Lower lobe of right lung (tissue), 2 donors: ENCODE results near the gene OLFM1. TPM values are rescaled to one million over a fixed set of nuclear protein-coding genes. Genes with fewer than 3 reads are reported as not detected.

Experiments used
- ATAC-seq, 2 donors: fragments of 200-7000 bp; cut with Tn5 transposase; one replicate each; pipeline ENCODE4 v1.9.1; 2020 to 2022; ENCODE audit warnings: mild to moderate bottlenecking in 2 of 2, moderate library complexity in 2 of 2
- DNase-seq: peaks from one replicate; pipeline ENCODE4 v3.0.0-alpha.2; 2020
- H3K27ac ChIP-seq: fragments of 200-600 bp; one replicate; pipeline ENCODE4 v1.8.0; 2022
- H3K27me3 ChIP-seq: fragments of 200-600 bp; one replicate; pipeline ENCODE4 v1.8.0; 2022; ENCODE audit warnings: low read depth
- H3K36me3 ChIP-seq: fragments of 200-600 bp; one replicate; pipeline ENCODE4 v1.8.0; 2022; ENCODE audit warnings: mild to moderate bottlenecking
- H3K4me1 ChIP-seq: fragments of 200-600 bp; one replicate; pipeline ENCODE4 v1.8.0; 2022
- H3K4me3 ChIP-seq: fragments of 200-600 bp; one replicate; pipeline ENCODE4 v1.8.0; 2022; ENCODE audit warnings: mild to moderate bottlenecking
- H3K9me3 ChIP-seq: fragments of 200-600 bp; one replicate; pipeline ENCODE4 v1.8.0; 2022
- intact Hi-C: fragments of 100-400 bp; cut with DNase I; formaldehyde crosslinking; loops from one replicate; pipeline ENCODE4 v1.11.0; 2022
- total RNA-seq: library from RNA; stranded (reverse); fragmentation: NEBNext Ultra II Directional; extraction: Animal tissue kit (Norgen Biotek cat#: 25700); gene quantifications from one replicate; pipeline ENCODE4 v1.2.1, GENCODE V29; 2021
- TF ChIP-seq, protein P1 (sequence below): fragments of 200-600 bp; IDR thresholded peaks from one replicate; pipeline ENCODE4 v1.8.0; 2022; ENCODE audit warnings: antibody characterized with exemption, mild to moderate bottlenecking
- donor health status: DM: no; HTN: yes; CAD: no; lungs with severe emphysema.

The OLFM1 gene
- total RNA-seq, 1 donor from 2014 or later = 24.1 TPM

DNA sequence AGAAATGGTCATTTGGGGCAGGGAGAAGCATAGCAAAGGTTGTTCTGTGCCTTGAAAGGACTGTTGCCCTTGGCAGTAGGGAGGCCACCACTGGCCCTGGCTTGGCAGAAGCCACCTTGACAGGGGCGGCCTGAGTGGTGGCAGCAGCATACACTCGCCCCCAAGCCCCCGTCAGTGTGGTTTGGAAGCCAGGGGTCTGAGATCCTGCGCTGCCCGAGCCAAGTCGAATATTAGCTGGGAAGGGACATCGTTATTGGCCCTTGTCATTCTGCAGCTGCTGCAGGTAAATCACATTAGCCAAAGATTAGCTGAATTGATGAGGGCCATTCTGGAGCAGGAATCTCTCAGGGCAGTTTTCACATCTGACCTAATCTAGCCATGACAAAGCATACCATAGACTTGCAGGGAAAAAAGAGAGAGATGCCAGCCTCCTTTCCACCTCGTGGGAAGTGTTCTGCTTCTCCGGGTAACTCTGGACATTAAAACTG is 9.0 kb downstream of the OLFM1 start:
- H3K4me1 ChIP-seq = no peaks in the 10 kb centered on the region
- intact Hi-C loops = no loop called here
- peaks cover 5% of the 10 kb centered on the region for H3K27me3 ChIP-seq
- H3K36me3 ChIP-seq = no peaks in the 10 kb centered on the region
- no peaks in the 10 kb centered on the region for H3K9me3 ChIP-seq
- ATAC-seq = no peak
- TF ChIP-seq, protein P1, sequence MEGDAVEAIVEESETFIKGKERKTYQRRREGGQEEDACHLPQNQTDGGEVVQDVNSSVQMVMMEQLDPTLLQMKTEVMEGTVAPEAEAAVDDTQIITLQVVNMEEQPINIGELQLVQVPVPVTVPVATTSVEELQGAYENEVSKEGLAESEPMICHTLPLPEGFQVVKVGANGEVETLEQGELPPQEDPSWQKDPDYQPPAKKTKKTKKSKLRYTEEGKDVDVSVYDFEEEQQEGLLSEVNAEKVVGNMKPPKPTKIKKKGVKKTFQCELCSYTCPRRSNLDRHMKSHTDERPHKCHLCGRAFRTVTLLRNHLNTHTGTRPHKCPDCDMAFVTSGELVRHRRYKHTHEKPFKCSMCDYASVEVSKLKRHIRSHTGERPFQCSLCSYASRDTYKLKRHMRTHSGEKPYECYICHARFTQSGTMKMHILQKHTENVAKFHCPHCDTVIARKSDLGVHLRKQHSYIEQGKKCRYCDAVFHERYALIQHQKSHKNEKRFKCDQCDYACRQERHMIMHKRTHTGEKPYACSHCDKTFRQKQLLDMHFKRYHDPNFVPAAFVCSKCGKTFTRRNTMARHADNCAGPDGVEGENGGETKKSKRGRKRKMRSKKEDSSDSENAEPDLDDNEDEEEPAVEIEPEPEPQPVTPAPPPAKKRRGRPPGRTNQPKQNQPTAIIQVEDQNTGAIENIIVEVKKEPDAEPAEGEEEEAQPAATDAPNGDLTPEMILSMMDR = no peak
- DNase-seq = no peak
- no peak overlapping the region for H3K27ac ChIP-seq
- no peak overlapping the region for H3K4me3 ChIP-seq

DNA sequence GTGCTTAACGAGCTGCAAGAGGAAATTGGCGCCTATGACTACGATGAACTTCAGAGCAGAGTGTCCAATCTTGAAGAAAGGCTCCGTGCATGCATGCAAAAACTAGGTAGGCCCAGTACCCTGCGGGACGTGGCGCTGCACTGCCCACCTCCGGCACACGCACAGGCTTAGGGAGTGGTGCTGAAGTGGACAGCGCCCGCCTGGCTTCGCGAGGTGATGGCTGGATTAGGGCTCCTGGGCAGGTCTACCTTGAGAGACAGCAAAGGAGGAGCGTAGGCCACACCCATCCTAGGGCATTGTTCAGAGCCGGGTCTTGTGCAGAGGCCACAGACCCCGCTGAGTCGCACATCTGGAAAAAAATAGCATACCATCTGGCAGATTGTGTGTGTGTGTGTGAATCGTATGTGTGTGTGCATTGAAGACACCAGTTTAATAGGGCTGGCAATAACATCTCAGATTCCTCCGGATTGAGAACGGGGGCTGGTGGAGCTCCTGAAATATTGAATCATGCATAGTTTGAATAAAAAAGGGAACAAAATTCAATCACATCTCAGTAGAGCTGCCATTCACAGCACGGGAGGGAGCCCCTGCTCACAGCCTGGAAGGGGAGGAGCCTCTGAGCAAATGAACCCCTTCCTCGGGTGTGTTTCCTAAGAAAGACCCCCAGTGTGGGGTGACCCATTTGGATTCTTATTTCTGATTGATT is 11.1 kb downstream of the OLFM1 start:
- ATAC-seq = peak in 1 of 2 donors; percentile 34
- peaks cover 8% of the 10 kb centered on the region for H3K27me3 ChIP-seq
- intact Hi-C loops = no loop called here
- H3K27ac ChIP-seq = no peak overlapping the region
- no peak overlapping the region for H3K4me3 ChIP-seq
- TF ChIP-seq, protein P1 = no peak
- H3K9me3 ChIP-seq = no peaks in the 10 kb centered on the region
- H3K36me3 ChIP-seq = no peaks in the 10 kb centered on the region
- no peak for DNase-seq
- no peaks in the 10 kb centered on the region for H3K4me1 ChIP-seq

DNA sequence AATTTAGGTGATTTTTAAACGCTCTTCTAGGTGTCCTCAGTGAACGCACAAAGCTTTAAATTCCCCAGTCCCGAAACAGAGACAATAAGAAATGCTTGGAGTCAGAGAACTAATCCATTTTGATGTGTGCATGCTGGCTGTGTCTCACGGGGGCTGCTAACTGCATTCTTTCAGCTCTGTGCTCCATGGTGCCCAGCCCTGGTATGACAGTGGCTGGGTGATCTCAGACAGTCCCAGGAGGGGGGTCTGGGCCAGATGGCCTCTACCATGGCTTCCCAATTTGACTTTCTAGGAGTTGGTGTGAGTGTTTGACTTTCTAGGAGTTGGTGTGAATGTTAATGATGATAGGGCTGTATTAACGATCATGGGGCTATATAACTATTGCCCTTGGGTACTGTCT is 12.1 kb downstream of the OLFM1 start:
- ATAC-seq = no peak
- Histone ChIP-seq H3K36me3 (no peaks in the 10 kb centered on the region), H3K27ac (no peak overlapping the region), H3K4me1 (no peaks in the 10 kb centered on the region), H3K9me3 (no peaks in the 10 kb centered on the region), H3K4me3 (no peak overlapping the region), H3K27me3 (peaks cover 13% of the 10 kb centered on the region)
- no peak for DNase-seq
- TF ChIP-seq, protein P1 = no peak
- intact Hi-C loops = no loop called here

DNA sequence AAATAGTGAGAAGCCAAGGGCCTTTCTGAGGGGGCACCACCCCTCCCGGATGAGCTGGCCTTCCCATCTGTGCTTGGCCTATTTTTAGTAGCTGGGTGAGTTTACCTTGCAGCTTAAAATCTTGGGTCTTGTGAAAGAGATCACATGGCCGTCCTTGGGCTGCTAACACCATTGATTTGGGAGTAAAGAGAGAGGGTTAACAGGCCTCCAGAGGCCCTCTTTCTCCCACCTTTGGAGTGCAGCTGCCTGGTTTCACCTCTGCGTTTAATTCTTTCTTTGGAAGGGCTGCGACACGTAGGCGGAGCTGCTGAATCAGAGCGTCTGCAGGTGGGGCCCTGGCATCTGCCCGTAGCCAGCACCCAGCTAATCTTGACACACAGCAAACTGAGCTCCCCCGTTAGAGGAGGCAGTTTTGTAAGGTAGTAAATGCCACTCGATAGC is 12.8 kb downstream of the OLFM1 start:
- Histone ChIP-seq H3K36me3 (no peaks in the 10 kb centered on the region), H3K4me3 (no peak overlapping the region), H3K9me3 (no peaks in the 10 kb centered on the region), H3K4me1 (no peaks in the 10 kb centered on the region), H3K27me3 (peaks cover 16% of the 10 kb centered on the region), H3K27ac (no peak overlapping the region)
- TF ChIP-seq, protein P1 = no peak
- no peak for ATAC-seq
- intact Hi-C loops = no loop called here
- no peak for DNase-seq

DNA sequence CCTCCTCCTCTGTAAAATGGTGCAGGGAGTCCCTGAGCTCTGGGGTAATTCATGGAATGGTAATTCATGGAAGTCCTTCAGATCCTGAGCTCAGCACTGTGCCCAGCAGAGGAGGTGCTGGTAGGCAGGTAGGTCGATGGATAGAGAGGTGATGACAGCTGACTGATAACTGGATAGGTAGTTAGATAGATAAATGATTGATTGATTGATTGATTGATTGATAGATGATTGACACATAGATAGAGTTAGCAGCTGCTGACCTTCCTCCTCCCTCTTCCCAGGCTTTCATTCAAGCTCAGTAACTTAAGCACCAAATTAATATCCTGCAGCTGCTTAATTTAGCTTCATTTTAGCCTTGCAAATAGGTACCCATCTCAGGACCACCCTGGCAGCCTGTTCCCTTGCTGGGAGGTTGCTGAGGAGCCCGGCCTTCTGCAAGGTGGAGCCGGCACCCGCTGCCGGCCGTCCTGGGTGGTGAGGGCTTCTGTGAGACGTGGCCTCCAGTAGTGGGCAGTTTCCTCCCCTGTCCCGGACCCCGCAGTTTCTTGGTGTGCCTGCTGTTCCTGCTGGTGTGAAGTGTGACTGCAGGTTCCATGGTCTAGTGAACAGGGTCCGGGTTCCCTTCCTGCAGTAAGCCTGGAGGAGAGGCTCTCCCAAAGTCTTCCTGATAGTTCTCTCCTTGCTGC is 13.4 kb downstream of the OLFM1 start:
- Histone ChIP-seq H3K27me3 (peaks cover 16% of the 10 kb centered on the region), H3K9me3 (no peaks in the 10 kb centered on the region)

More for the DNA sequence above, 13.4 kb downstream of the OLFM1 start:
- no peak overlapping the region for H3K4me3 ChIP-seq
- no peak overlapping the region for H3K27ac ChIP-seq
- intact Hi-C loops = no loop called here
- H3K36me3 ChIP-seq = no peaks in the 10 kb centered on the region
- TF ChIP-seq, protein P1 = no peak
- ATAC-seq (no peak), DNase-seq (no peak)
- H3K4me1 ChIP-seq = no peaks in the 10 kb centered on the region
